Astrocyte of the spinal cord (primary cell): ENCODE data around the gene ITPR2.

ENCODE experiments used
- DNase-seq: peaks from one replicate; pipeline ENCODE4 v3.0.0; 2011; ENCODE audit warnings: low read depth, low spot score
- H3K4me3 ChIP-seq: 2 replicates; pipeline ENCODE4 v1.5.1; 2011; ENCODE audit warnings: low read depth, mild to moderate bottlenecking, low read length, moderate library complexity
- in situ Hi-C: cut with HindIII; loops from 2 replicates; pipeline ENCODE4 v1.10.0; 2017; ENCODE audit warnings: low sequenced_read_pairs
- TF ChIP-seq, protein P1 (sequence below): IDR thresholded peaks from 2 replicates; pipeline ENCODE4 v1.5.1; 2012; ENCODE audit warnings: low read depth, mild to moderate bottlenecking, low read length, inconsistent platforms

Gene ITPR2

DNA sequence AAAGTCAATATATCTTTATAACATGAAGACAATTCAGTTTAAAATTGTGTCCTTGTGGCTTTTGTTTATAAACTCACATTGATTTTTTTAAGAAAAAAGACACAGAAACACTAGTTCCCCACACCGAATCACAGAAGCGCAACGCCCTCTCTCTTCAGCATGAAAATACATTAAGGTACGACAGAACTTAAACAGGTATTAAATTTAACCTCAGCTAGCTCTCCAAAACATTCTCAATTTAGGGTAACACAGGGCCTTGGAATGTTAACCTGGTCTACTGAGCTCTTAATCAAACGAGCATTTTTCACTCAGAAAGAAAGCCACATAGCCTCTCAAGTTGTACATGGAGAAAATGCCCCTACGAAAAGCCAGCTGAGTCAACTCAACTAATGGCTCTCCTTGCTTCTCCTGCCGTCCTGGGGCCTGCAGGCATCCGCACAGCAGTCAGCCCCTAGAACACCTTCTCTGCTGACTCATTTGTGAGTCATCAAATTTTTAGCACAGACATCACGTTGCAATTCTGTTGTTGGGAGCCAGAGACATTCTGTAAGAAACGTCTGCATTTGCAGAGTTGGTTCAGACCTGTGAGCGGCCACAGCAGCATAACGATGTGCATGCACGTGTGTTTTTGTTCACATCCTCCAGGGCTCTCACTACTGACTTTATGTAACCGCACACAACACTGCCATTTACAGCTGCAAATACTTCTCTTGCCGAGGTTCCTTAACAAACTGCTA is 141.6 kb downstream of the ITPR2 start:
- TF ChIP-seq, protein P1, sequence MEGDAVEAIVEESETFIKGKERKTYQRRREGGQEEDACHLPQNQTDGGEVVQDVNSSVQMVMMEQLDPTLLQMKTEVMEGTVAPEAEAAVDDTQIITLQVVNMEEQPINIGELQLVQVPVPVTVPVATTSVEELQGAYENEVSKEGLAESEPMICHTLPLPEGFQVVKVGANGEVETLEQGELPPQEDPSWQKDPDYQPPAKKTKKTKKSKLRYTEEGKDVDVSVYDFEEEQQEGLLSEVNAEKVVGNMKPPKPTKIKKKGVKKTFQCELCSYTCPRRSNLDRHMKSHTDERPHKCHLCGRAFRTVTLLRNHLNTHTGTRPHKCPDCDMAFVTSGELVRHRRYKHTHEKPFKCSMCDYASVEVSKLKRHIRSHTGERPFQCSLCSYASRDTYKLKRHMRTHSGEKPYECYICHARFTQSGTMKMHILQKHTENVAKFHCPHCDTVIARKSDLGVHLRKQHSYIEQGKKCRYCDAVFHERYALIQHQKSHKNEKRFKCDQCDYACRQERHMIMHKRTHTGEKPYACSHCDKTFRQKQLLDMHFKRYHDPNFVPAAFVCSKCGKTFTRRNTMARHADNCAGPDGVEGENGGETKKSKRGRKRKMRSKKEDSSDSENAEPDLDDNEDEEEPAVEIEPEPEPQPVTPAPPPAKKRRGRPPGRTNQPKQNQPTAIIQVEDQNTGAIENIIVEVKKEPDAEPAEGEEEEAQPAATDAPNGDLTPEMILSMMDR, result no peak
- in situ Hi-C loops, result no loop called here
- H3K4me3 ChIP-seq, result no peak overlapping the region
- peak; percentile 98 for DNase-seq

DNA sequence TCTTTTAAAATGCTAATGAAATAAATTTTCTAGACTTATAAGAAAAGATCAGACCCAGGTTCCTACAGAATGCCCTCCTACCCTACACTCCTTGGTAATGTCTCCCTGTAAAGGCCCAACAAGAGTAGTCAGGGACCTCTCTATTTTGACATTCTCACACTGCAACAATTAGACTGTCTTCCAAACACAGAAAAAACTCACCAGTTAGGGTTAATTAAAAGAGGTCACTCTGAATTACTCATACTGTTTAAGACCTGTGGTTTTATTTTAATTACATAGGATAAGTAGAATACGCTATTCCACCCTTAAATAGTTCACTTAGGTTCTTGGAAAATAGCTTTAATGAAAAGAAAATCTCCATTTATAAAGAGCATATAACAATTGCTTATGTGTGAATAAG is 142.4 kb downstream of the ITPR2 start:
- TF ChIP-seq, protein P1, result no peak
- in situ Hi-C loops, result no loop called here
- DNase-seq, result no peak
- no peak overlapping the region for H3K4me3 ChIP-seq

DNA sequence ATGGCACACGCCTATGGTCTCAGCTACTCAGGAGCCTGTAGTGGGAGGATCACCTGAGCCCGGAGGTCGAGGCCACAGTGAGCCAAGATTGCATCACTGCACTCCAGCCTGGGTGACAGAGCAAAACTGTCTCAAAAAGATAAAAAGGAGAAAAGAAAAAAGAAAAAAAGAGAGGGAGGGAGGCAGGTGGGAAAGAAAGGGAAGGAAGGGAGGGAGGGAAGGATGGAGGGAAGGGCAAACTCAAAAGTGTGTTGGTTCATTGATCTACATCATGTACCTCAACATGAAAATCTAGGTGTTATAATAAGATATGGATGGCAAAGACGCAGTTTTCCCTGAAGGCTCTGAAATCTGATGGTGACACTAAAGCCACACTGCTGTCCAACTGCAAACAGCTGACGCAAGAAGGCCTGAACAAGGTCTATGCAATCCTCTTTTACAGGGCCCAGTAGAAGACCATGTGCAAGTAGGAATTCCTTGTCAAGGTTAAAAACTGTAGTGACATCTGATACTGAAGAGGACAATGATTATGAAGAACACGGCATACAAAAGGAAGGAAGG is 143.6 kb downstream of the ITPR2 start:
- H3K4me3 ChIP-seq, result no peak overlapping the region
- TF ChIP-seq, protein P1, result no peak
- DNase-seq, result no peak
- in situ Hi-C loops, result no loop called here

DNA sequence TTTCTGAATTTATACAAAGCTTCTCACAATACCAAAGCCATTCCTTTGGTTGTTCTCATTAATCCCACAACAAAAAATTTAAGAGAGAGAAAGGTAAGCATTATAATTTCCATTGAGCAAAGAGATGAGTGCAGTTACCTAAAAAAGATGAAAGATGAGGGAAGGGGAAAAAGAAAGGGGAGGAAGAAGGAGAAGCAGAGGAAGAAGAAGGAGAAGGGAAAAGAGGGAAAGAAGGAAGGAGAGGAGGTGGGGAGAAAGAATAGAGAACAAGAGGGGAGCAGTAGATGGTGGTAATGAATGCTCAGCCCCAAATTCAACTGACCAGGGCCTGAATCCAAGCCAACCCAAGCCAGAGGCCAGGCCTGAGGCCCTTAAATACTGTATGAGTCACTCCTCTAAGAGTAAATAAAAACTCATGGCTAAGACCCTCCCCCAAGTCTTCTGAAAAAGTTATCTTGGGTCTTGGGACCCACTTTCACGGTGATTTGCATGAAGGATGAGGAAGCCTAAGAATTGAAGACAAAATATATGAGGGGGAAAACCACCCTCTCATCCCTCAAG is 144.6 kb downstream of the ITPR2 start:
- TF ChIP-seq, protein P1, result no peak
- in situ Hi-C loops, result no loop called here
- DNase-seq, result no peak
- H3K4me3 ChIP-seq, result no peak overlapping the region

DNA sequence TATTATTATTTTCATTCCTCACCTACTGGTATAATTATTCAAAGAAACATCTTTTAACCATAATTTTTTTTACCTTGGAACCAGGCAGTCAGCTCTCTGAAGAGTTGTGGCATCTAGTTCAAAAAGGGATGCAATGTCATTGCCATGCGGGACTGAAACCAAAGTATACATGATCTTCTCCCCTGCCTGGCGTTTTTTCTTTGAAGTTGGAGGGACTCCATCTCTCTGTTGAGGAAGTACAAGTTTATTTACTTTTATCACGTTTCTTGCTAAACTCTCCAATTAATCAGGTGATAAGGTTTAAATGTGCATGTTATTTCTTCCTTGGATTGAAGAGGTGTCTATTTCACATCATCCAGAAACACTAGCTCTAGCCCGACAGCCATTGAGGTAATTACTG is 146.6 kb downstream of the ITPR2 start:
- in situ Hi-C loops, result no loop called here
- TF ChIP-seq, protein P1, result no peak
- no peak overlapping the region for H3K4me3 ChIP-seq
- DNase-seq, result no peak

DNA sequence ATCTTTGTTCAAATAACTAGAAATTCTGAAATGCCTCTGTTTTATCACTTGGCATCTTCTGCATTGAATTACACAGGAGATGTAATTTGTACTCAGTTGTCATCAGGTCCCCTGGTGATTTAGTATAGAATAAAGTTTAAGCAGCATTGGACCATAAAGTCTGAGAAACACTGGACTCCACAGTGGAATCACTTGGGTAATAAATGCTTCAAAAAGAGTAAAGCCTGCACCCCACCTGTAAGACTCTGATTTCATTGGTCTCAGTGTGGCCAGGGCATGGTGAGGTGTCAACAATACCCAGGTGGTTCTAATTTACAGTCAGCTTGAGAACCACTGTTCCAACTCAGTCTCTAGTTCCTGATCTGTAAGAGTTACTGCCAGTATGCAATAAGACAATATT is 148.9 kb downstream of the ITPR2 start:
- TF ChIP-seq, protein P1, result no peak
- H3K4me3 ChIP-seq, result no peak overlapping the region
- no peak for DNase-seq
- in situ Hi-C loops, result no loop called here
